Endothelial cell of umbilical vein (primary cell): ENCODE data around the gene PLXNB1. TPM values are rescaled to one million over a fixed set of nuclear protein-coding genes. Genes with fewer than 3 reads are reported as not detected.

ENCODE experiments used
- BruUV-seq: library from RNA; stranded (reverse); fragments of 400-500 nt; replicated peaks from 2 replicates; lab custom pipeline; 2021; lab: Mats Ljungman, UMichigan
- CTCF ChIA-PET: fragments of 300-600, 350-600 bp; sonication (Branson Sonifier 250); formaldehyde crosslinking; loops from one replicate; lab custom pipeline; 2021; ENCODE audit warnings: antibody characterized with exemption, inconsistent platforms; lab: Charles Lee
- POLR2A ChIA-PET: fragments of 300-600, 350-600 bp; sonication (Branson Sonifier 250); formaldehyde crosslinking; loops from one replicate; lab custom pipeline; 2021; ENCODE audit warnings: antibody characterized with exemption, inconsistent platforms; lab: Charles Lee
- DNase-seq: peaks from one replicate; pipeline ENCODE4 v3.0.0-alpha.2; 2011; ENCODE audit warnings: low read depth, low spot score
- FAIRE-seq: peaks from 2 replicates; lab custom pipeline; 2011; peaks lifted over from hg19 to GRCh38; lab: Jason Lieb, UNC
- H2AFZ ChIP-seq: 2 replicates; pipeline ENCODE4 v1.6.0; 2012; ENCODE audit warnings: low read depth, low read length, control low read depth, inconsistent platforms
- H3K27ac ChIP-seq: 2 replicates; pipeline ENCODE4 v1.5.1; 2011; ENCODE audit warnings: low read depth, mild to moderate bottlenecking, control low read depth, low read length, moderate library complexity; ENCODE audit not compliant: insufficient read depth
- H3K27me3 ChIP-seq, 2 experiments: 2 replicates each; pipeline versions ENCODE4 v1.6.0 to v1.6.1; 2011; ENCODE audit warnings: low read length in 2 of 2, mixed read lengths in 1 of 2; ENCODE audit not compliant: control insufficient read depth in 2 of 2, insufficient read depth in 2 of 2
- H3K36me3 ChIP-seq, 2 experiments: 2 replicates in 1 of 2; 3 replicates in 1 of 2; pipeline ENCODE4 v1.5.1; 2011; ENCODE audit warnings: low read length in 2 of 2, mild to moderate bottlenecking in 1 of 2, moderate library complexity in 1 of 2; ENCODE audit not compliant: control insufficient read depth in 2 of 2, insufficient read depth in 2 of 2; ENCODE audit errors: extremely low read depth in 1 of 2
- H3K4me1 ChIP-seq: 3 replicates; pipeline ENCODE4 v1.5.1; 2011; ENCODE audit warnings: mild to moderate bottlenecking, low read length; ENCODE audit not compliant: control insufficient read depth, insufficient read depth; ENCODE audit errors: extremely low read depth
- H3K4me2 ChIP-seq: 2 replicates; pipeline ENCODE4 v1.6.1; 2011; ENCODE audit warnings: low read length, control low read depth, mixed read lengths; ENCODE audit not compliant: insufficient read depth
- H3K4me3 ChIP-seq, 3 experiments: fragments of 200-600 bp in 1 of 3; sonication (generic), shearing (Covaris generic) in 1 of 3; replicated peaks in 1 of 3; 2 replicates each; pipeline ENCODE4 v1.5.1; 2011 to 2016; ENCODE audit warnings: control low read depth in 3 of 3, low read length in 3 of 3, mild to moderate bottlenecking in 2 of 3, inconsistent platforms in 1 of 3, low read depth in 1 of 3, moderate library complexity in 1 of 3; ENCODE audit not compliant: insufficient read depth in 1 of 3
- H3K79me2 ChIP-seq: 2 replicates; pipeline ENCODE4 v1.6.0; 2012; ENCODE audit warnings: low read length, inconsistent platforms; ENCODE audit not compliant: control insufficient read depth, insufficient read depth
- H3K9ac ChIP-seq: replicated peaks from 2 replicates; pipeline ENCODE3; 2011; ENCODE audit warnings: low read length, control low read depth; ENCODE audit not compliant: insufficient read depth; ENCODE audit errors: extremely low read depth
- H3K9me1 ChIP-seq: replicated peaks from 3 replicates; pipeline ENCODE4 v1.6.0; 2011; ENCODE audit warnings: mild to moderate bottlenecking, low read length; ENCODE audit not compliant: control insufficient read depth, insufficient read depth; ENCODE audit errors: extremely low read depth
- H3K9me3 ChIP-seq: replicated peaks from 2 replicates; pipeline ENCODE4 v1.5.1; 2012; ENCODE audit warnings: low read length, inconsistent platforms; ENCODE audit not compliant: control insufficient read depth, insufficient read depth
- H4K20me1 ChIP-seq: replicated peaks from 2 replicates; pipeline ENCODE3; 2011; ENCODE audit warnings: mild to moderate bottlenecking, low read length; ENCODE audit not compliant: control insufficient read depth, insufficient read depth; ENCODE audit errors: extremely low read depth
- FOS ChIP-seq: IDR thresholded peaks from 2 replicates; pipeline ENCODE4 v1.6.1; 2011; ENCODE audit warnings: mild to moderate bottlenecking, low read length, moderate library complexity, borderline replicate concordance; ENCODE audit not compliant: insufficient read depth
- GATA2 ChIP-seq: IDR thresholded peaks from 2 replicates; pipeline ENCODE4 v1.7.0; 2011; ENCODE audit warnings: low read depth, mild to moderate bottlenecking, moderate library complexity, mixed read lengths, low read length; ENCODE audit not compliant: insufficient read length, insufficient read depth
- JUN ChIP-seq: IDR thresholded peaks from 2 replicates; pipeline ENCODE4 v1.6.1; 2011; ENCODE audit warnings: borderline replicate concordance, low read depth; ENCODE audit not compliant: insufficient read length, insufficient read depth
- MYC ChIP-seq: IDR thresholded peaks from one replicate; pipeline ENCODE4 v1.6.1; 2011; ENCODE audit warnings: mild to moderate bottlenecking, low read depth, low read length
- POLR2A ChIP-seq: IDR thresholded peaks from 2 replicates; pipeline ENCODE4 v1.6.1; 2012; ENCODE audit warnings: low read depth, mild to moderate bottlenecking, control low read depth, low read length
- POLR2AphosphoS5 ChIP-seq: IDR thresholded peaks from 2 replicates; pipeline ENCODE4 v1.6.1; 2012; ENCODE audit warnings: low read depth, mild to moderate bottlenecking, control low read depth, low read length, moderate library complexity; ENCODE audit not compliant: insufficient read depth
- dilution Hi-C: fragments of 300-500 bp; cut with MboI; formaldehyde crosslinking; loops from one replicate; pipeline ENCODE4 v1.15.0; 2019; ENCODE audit warnings: low sequenced_read_pairs; ENCODE audit not compliant: extremely low pct_ligation_motif_present
- intact Hi-C: fragments of 100-400 bp; cut with micrococcal nuclease; formaldehyde crosslinking; loops from one replicate; pipeline ENCODE4 v1.10.0; 2022
- polyA plus RNA-seq, 4 experiments: library from polyadenylated mRNA; depleted of rRNA in 3 of 4; stranded (reverse) in 3 of 4; unstranded in 1 of 4; fragments of >200 nt; gene quantifications; 2 replicates each; pipeline versions ENCODE4 v1.2.1 to v1.2.3, GENCODE V29; 2011 to 2012; ENCODE audit warnings: missing spikeins in 1 of 4
- total RNA-seq: library from RNA; stranded (reverse); gene quantifications from 2 replicates; pipeline ENCODE4 v1.2.3, GENCODE V29; 2021
- TF ChIP-seq, protein P1 (sequence below), 2 donors: IDR thresholded peaks; 1 replicate in 1 of 2; 2 replicates in 1 of 2; pipeline ENCODE4 v1.5.1; 2011; ENCODE audit warnings: low read length in 2 of 2, mild to moderate bottlenecking in 2 of 2, moderate library complexity in 2 of 2, control low read depth in 1 of 2, inconsistent platforms in 1 of 2, low read depth in 1 of 2; ENCODE audit not compliant: insufficient read depth in 1 of 2; ENCODE audit errors: extremely low read depth in 1 of 2

Gene PLXNB1
- total and polyA plus RNA-seq, 2 donors (not counting 3 experiments of a cell fraction or from before 2014, with no cell fraction given): 43.1 to 45.2 TPM

DNA sequence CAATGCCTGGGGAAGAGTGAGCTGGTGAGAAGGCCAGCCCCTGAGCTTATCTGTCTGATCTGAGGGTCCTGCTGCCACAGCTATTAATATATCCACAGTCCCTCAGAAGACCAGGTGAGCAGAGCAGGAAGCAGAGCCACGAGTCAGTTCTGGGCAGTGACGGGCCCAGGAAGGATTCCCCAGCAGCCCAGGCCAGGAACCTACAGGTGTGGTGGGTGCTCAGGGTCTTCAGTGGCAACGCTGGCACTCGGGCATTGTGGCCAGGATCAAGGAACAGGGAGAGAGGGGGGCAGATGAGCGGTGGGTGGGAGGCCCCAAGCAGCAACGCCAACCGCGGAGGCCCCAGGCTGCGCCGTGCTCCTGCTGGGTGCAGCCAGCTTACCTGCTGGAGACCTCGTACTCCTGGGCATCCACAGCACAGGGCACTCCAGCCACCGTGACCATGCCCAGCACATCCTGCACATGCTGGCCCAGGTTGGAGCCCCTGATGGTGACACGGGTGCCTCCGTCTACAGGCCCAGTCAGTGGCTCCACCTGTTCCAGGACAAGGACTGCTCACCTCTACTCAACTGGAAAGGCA lies 12.3 kb downstream of the PLXNB1 start:
- no peak overlapping the region for H3K4me3 ChIP-seq
- no peaks in the 10 kb centered on the region for H3K79me2 ChIP-seq
- peaks cover 0 to 20% of the 10 kb centered on the region in 2 experiments for H3K36me3 ChIP-seq
- H3K27me3 ChIP-seq: no peaks in the 10 kb centered on the region
- H3K4me1 ChIP-seq: no peaks in the 10 kb centered on the region
- TF ChIP-seq, protein P1, sequence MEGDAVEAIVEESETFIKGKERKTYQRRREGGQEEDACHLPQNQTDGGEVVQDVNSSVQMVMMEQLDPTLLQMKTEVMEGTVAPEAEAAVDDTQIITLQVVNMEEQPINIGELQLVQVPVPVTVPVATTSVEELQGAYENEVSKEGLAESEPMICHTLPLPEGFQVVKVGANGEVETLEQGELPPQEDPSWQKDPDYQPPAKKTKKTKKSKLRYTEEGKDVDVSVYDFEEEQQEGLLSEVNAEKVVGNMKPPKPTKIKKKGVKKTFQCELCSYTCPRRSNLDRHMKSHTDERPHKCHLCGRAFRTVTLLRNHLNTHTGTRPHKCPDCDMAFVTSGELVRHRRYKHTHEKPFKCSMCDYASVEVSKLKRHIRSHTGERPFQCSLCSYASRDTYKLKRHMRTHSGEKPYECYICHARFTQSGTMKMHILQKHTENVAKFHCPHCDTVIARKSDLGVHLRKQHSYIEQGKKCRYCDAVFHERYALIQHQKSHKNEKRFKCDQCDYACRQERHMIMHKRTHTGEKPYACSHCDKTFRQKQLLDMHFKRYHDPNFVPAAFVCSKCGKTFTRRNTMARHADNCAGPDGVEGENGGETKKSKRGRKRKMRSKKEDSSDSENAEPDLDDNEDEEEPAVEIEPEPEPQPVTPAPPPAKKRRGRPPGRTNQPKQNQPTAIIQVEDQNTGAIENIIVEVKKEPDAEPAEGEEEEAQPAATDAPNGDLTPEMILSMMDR (IDR thresholded peaks at IDR 0.05; ENCODE audit: extremely low read depth in 1 of 2, insufficient read depth in 1 of 2, low read depth in 1 of 2, low read length in 2 of 2): no peak
- no peak for TF ChIP-seq POLR2AphosphoS5
- no peak for TF ChIP-seq GATA2
- no peak for TF ChIP-seq POLR2A
- no peak for TF ChIP-seq MYC
- no peak for TF ChIP-seq FOS
- TF ChIP-seq JUN: no peak
- no peaks in the 10 kb centered on the region for H3K9me1 ChIP-seq
- intact Hi-C loops: no loop called here
- dilution Hi-C loops: no loop called here
- no peaks in the 10 kb centered on the region for H3K9me3 ChIP-seq
- ChIA-PET POLR2A (no interaction called here), CTCF (interaction anchor here (0.8 to 4.0 kb wide), 2 partner anchors 17 to 18 kb away, joined by 3 to 46 read pairs; no protein-coding TSS in a partner anchor)
- no peak overlapping the region for H2AFZ ChIP-seq
- BruUV-seq: no TSS peak
- H3K9ac ChIP-seq: no peak overlapping the region
- no peak overlapping the region for H3K4me2 ChIP-seq
- no peak overlapping the region for H3K27ac ChIP-seq
- FAIRE-seq: no peak
- no peak for DNase-seq
- no peaks in the 10 kb centered on the region for H4K20me1 ChIP-seq
